ENCODE results near the gene TRIM9. TPM values are rescaled to one million over a fixed set of nuclear protein-coding genes. Genes with fewer than 3 reads are reported as not detected.

Gene TRIM9
- total RNA-seq, 1 experiment from 2014 or later, result 2.6 TPM

DNA sequence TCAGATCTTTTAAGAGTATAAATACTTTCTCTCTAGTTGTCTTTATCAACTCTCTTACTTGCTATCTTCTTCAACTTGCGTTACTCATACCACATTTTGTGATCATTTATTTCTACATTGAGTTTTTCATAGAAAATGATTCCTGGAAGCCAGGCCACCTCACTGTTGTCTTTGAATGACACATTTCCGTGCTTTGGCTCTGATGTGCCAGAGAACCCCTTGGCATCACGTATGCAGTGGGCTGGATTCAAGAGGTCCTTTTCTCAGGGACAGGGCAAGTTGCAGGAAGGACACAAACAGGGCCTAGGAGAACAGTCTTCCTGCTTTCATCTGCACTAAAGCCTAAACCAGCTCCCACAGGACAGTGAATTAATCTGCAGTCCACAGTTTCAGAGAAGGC lies 80.3 kb downstream of the TRIM9 start:
- CTCF ChIA-PET, result interaction anchor here (1.0 to 1.1 kb wide), 2 partner anchors 50 to 143 kb away, joined by 3 to 5 read pairs; no protein-coding TSS in a partner anchor
- TF ChIP-seq, protein P1, sequence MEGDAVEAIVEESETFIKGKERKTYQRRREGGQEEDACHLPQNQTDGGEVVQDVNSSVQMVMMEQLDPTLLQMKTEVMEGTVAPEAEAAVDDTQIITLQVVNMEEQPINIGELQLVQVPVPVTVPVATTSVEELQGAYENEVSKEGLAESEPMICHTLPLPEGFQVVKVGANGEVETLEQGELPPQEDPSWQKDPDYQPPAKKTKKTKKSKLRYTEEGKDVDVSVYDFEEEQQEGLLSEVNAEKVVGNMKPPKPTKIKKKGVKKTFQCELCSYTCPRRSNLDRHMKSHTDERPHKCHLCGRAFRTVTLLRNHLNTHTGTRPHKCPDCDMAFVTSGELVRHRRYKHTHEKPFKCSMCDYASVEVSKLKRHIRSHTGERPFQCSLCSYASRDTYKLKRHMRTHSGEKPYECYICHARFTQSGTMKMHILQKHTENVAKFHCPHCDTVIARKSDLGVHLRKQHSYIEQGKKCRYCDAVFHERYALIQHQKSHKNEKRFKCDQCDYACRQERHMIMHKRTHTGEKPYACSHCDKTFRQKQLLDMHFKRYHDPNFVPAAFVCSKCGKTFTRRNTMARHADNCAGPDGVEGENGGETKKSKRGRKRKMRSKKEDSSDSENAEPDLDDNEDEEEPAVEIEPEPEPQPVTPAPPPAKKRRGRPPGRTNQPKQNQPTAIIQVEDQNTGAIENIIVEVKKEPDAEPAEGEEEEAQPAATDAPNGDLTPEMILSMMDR (conservative IDR thresholded peaks at IDR 0.05; ENCODE audit: low read depth, low read length), result no peak
- no peaks in the 10 kb centered on the region for H3K9me2 ChIP-seq (replicated peaks; ENCODE audit: low read length)
- POLR2A ChIA-PET (ENCODE audit: unreplicated experiment), result interaction anchor here (0.5 kb wide), 1 partner anchor 50 kb away, joined by 3 read pairs; no protein-coding TSS in a partner anchor
- no peaks in the 10 kb centered on the region for H3K36me3 ChIP-seq (ENCODE audit: low read depth, low read length)
- H3K4me2 ChIP-seq (ENCODE audit: low read length), result peak overlapping the region; percentile 71
- DNase-seq (peak; percentile 89), ATAC-seq (peak; percentile 90)
- no peaks in the 10 kb centered on the region for H3K9me3 ChIP-seq (ENCODE audit: low read length)
- H4K20me1 ChIP-seq (ENCODE audit: low read length), result no peaks in the 10 kb centered on the region
- peaks cover 21% of the 10 kb centered on the region for H3K4me1 ChIP-seq (ENCODE audit: insufficient read depth, low read length)
- H3K27ac ChIP-seq (ENCODE audit: low read length), result peak overlapping the region; percentile 91
- H3K9ac ChIP-seq (ENCODE audit: low read length), result peak overlapping the region; percentile 54
- intact Hi-C loops (cut with micrococcal nuclease), result loop anchor here (1.0 to 2.0 kb wide), 6 partner anchors 9 to 168 kb away; partner anchors contain the start of gene TRIM9
- H3K27me3 ChIP-seq (ENCODE audit: low read length), result no peaks in the 10 kb centered on the region
- H3K79me2 ChIP-seq (ENCODE audit: low read length), result no peaks in the 10 kb centered on the region
- H3F3A ChIP-seq (ENCODE audit: low read length, unreplicated experiment), result peaks cover 7% of the 10 kb centered on the region
- no TSS peak for BruUV-seq (replicated peaks)
- peak overlapping the region; percentile 26; the same call in 1 of the 2 replicates for H3K4me3 ChIP-seq (ENCODE audit: low read length)
- 0 out of 2 replicates have a peak overlapping the region, but pooled peaks have one; percentile 15 for H2AFZ ChIP-seq (ENCODE audit: low read length)

DNA sequence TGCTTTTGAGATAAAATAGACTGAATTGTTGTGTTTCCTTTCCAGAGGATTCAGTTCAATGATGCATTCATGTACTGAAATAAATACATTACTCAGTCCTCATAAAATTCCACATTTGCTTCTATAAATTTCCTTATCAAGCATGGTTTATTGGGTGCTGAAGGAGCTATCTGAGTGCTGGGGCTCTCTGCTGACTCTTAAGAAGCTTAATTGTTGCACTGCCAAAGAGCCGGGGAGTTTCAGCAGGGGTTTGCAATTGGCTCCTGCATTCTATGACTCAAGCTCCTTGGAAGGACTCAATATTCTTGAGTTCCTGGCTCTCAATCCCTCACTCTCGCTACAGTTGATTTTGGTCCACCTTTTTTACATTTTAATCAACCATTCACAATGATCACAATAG lies 80.8 kb downstream of the TRIM9 start:
- H3K9me2 ChIP-seq (replicated peaks; ENCODE audit: low read length), result no peaks in the 10 kb centered on the region
- peak; percentile 89 for DNase-seq
- peaks cover 7% of the 10 kb centered on the region for H3F3A ChIP-seq (ENCODE audit: low read length, unreplicated experiment)
- POLR2A ChIA-PET (ENCODE audit: unreplicated experiment), result interaction anchor here (0.5 to 0.7 kb wide), 2 partner anchors 49 to 81 kb away, joined by 3 read pairs; partner anchors contain the start of gene TRIM9
- peak overlapping the region; percentile 54 for H3K9ac ChIP-seq (ENCODE audit: low read length)
- no peaks in the 10 kb centered on the region for H4K20me1 ChIP-seq (ENCODE audit: low read length)
- H2AFZ ChIP-seq (ENCODE audit: low read length), result no peak overlapping the region
- peak overlapping the region; percentile 71 for H3K4me2 ChIP-seq (ENCODE audit: low read length)
- H3K4me3 ChIP-seq (ENCODE audit: low read length), result peak overlapping the region; percentile 26; the same call in 1 of the 2 replicates
- no peak for TF ChIP-seq EZH2phosphoT487 (IDR thresholded peaks at IDR 0.05; ENCODE audit: borderline replicate concordance, low read length)
- TF ChIP-seq EZH2 (IDR thresholded peaks at IDR 0.05; ENCODE audit: low read length, unreplicated experiment), result no peak
- TF ChIP-seq, protein P1 (conservative IDR thresholded peaks at IDR 0.05; ENCODE audit: low read depth, low read length), result no peak
- no TSS peak for BruUV-seq (replicated peaks)
- H3K79me2 ChIP-seq (ENCODE audit: low read length), result no peaks in the 10 kb centered on the region
- H3K36me3 ChIP-seq (ENCODE audit: low read depth, low read length), result no peaks in the 10 kb centered on the region
- no peaks in the 10 kb centered on the region for H3K27me3 ChIP-seq (ENCODE audit: low read length)
- peaks cover 21% of the 10 kb centered on the region for H3K4me1 ChIP-seq (ENCODE audit: insufficient read depth, low read length)
- intact Hi-C loops (cut with micrococcal nuclease), result loop anchor here (1.0 to 2.0 kb wide), 6 partner anchors 9 to 168 kb away; partner anchors contain the start of gene TRIM9
- peak overlapping the region; percentile 91 for H3K27ac ChIP-seq (ENCODE audit: low read length)
- peak; percentile 92 for ATAC-seq
- no peaks in the 10 kb centered on the region for H3K9me3 ChIP-seq (ENCODE audit: low read length)
- CTCF ChIA-PET, result interaction anchor here (0.6 to 1.1 kb wide), 4 partner anchors 50 to 482 kb away, joined by 3 to 5 read pairs (median 4); partner anchors contain the start of gene MAP4K5

DNA sequence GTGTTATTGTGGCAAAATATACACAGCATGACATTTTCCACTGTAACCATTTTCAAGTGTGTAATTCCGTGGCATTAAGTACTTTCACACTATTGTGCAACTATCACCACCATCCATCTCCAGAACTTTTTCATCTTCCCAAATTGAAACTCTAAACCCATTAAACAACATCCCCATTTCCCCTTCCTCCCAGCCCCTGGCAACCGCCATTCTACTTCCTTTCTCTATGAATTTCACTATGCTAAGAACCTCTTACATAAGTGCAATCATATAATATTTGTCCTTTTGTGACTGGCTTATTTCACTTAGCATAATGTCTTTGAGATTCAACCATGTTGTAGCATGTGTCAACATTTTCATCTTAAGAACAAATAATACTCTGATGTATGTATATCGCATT lies 82.8 kb downstream of the TRIM9 start:
- no peak for TF ChIP-seq EZH2phosphoT487 (IDR thresholded peaks at IDR 0.05; ENCODE audit: borderline replicate concordance, low read length)
- no peak for TF ChIP-seq EZH2 (IDR thresholded peaks at IDR 0.05; ENCODE audit: low read length, unreplicated experiment)
- TF ChIP-seq, protein P1 (conservative IDR thresholded peaks at IDR 0.05; ENCODE audit: low read depth, low read length), result no peak
- CTCF ChIA-PET, result no interaction called here
- POLR2A ChIA-PET (ENCODE audit: unreplicated experiment), result no interaction called here
- H3K4me2 ChIP-seq (ENCODE audit: low read length), result no peak overlapping the region
- no peak overlapping the region for H3K4me3 ChIP-seq (ENCODE audit: low read length)
- no peak overlapping the region for H3K9ac ChIP-seq (ENCODE audit: low read length)
- H2AFZ ChIP-seq (ENCODE audit: low read length), result no peak overlapping the region
- H4K20me1 ChIP-seq (ENCODE audit: low read length), result no peaks in the 10 kb centered on the region
- ATAC-seq (no peak), DNase-seq (no peak)
- H3K27me3 ChIP-seq (ENCODE audit: low read length), result no peaks in the 10 kb centered on the region
- H3K4me1 ChIP-seq (ENCODE audit: insufficient read depth, low read length), result peaks cover 30% of the 10 kb centered on the region
- no peaks in the 10 kb centered on the region for H3K9me2 ChIP-seq (replicated peaks; ENCODE audit: low read length)
- peaks cover 7% of the 10 kb centered on the region for H3F3A ChIP-seq (ENCODE audit: low read length, unreplicated experiment)
- BruUV-seq (replicated peaks), result no TSS peak
- no peaks in the 10 kb centered on the region for H3K36me3 ChIP-seq (ENCODE audit: low read depth, low read length)
- H3K27ac ChIP-seq (ENCODE audit: low read length), result no peak overlapping the region
- no peaks in the 10 kb centered on the region for H3K9me3 ChIP-seq (ENCODE audit: low read length)
- intact Hi-C loops (cut with micrococcal nuclease), result no loop called here
- H3K79me2 ChIP-seq (ENCODE audit: low read length), result no peaks in the 10 kb centered on the region
